ENCODE data around the gene ANKRD62. TPM values are rescaled to one million over a fixed set of nuclear protein-coding genes. Genes with fewer than 3 reads are reported as not detected.
"Not testable (repeated sequence)": the region's sequence is repeated elsewhere in the genome, so short reads cannot be mapped to it uniquely, and the experiment has no call there.

The ANKRD62 gene
- total RNA-seq, 1 donor from 2014 or later = not detected

DNA sequence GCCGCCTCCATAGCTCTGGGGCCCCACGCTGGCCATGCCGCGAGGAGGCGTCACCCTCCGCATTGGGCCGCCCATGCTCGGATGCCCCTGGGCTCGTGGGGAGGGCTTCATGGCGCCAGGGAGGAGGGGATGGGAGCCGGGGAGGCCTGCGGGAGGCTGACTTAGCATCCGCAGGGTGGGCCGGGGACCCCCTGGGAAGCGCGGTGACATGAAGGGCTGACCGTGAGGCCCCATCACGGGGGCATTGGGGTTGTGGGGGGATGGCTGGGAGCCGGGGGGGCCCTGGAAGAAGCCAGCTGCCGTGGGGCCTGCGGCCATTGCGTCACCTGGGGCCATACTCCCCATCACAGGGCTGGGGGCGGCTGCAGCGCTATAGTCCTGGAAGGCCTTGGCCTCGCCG lies 26.0 kb upstream of the ANKRD62 start:
- no peaks in the 10 kb centered on the region for H3K36me3 ChIP-seq
- intact Hi-C loops (cut with DNase I) = loop anchor here (5.0 kb wide), 1 partner anchor 170 kb away; no protein-coding TSS in a partner anchor
- no peaks in the 10 kb centered on the region for H3K27me3 ChIP-seq
- TF ChIP-seq CTCF (IDR thresholded peaks at IDR 0.05) = no peak
- no peak for DNase-seq (ENCODE audit: low spot score in 2 of 2)
- H3K4me3 ChIP-seq = no peak overlapping the region
- H3K9me3 ChIP-seq = no peaks in the 10 kb centered on the region
- no peaks in the 10 kb centered on the region for H3K4me1 ChIP-seq
- H3K27ac ChIP-seq = no peak overlapping the region

- H3K4me3 ChIP-seq = peak overlapping the region; percentile 10 to 47
- DNase-seq (ENCODE audit: low spot score in 2 of 2) = peak in 1 of 2 donors; percentile 63
- peak in 2 of 3 experiments; percentile 22 to 47 for TF ChIP-seq CTCF (IDR thresholded peaks at IDR 0.05)
- H3K9me3 ChIP-seq, H3K4me1 ChIP-seq, H3K27me3 ChIP-seq, H3K36me3 ChIP-seq, H3K27ac ChIP-seq: not testable (repeated sequence)
- intact Hi-C loops (cut with DNase I) = loop anchor here (5.0 kb wide), 1 partner anchor 169 kb away; no protein-coding TSS in a partner anchor
Measured at GRCh38 chr18:12068316-12068949, 25.2 kb upstream of the ANKRD62 start.

DNA sequence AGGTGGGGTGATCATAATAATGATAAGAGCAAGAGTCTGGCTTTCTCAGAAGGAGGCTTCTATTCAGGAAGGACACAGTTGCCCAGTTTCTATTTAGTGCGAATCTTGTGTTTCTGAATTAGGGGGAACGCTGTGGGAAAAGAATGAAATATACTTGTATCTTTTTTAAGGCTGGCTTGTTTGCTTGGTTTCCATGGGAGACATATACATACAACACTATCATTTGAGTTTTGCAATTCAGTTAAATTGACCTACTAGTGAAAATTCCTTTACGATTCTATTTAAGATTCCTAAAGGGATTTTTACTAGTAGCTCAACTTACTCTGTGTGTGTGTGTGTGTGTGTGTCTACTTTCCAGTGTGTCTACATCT lies 24.7 kb upstream of the ANKRD62 start:
- no peak overlapping the region for H3K27ac ChIP-seq
- no peaks in the 10 kb centered on the region for H3K4me1 ChIP-seq
- H3K9me3 ChIP-seq = no peaks in the 10 kb centered on the region
- DNase-seq (ENCODE audit: low spot score in 2 of 2) = no peak
- H3K27me3 ChIP-seq = no peaks in the 10 kb centered on the region
- no peak for TF ChIP-seq CTCF (IDR thresholded peaks at IDR 0.05)
- intact Hi-C loops (cut with DNase I) = loop anchor here (5.0 kb wide), 1 partner anchor 168 kb away; no protein-coding TSS in a partner anchor
- H3K4me3 ChIP-seq = peak overlapping the region; percentile 10 to 47
- no peaks in the 10 kb centered on the region for H3K36me3 ChIP-seq

DNA sequence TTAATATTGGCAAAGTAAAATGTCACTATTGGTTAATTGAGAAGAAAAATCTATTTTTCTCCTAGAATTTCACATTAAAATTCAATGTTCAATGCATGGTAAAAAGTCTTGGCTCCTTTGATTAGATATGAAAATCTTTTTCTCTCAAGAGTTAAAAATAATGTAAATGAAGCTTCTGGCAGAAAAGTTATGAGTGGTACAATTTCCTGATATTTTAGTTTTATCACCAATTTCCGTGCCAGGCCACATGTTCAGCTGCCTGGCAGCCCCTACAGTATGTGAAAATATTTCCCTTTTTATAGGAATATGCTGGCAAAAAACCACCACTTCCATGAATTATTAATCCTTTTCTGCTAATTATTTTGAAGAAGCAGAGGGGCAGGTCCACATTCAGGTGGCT lies 22.6 kb upstream of the ANKRD62 start:
- H3K9me3 ChIP-seq; intact Hi-C loops (cut with DNase I); H3K27ac ChIP-seq; H3K27me3 ChIP-seq; H3K4me3 ChIP-seq; H3K4me1 ChIP-seq; H3K36me3 ChIP-seq; DNase-seq (ENCODE audit: low spot score in 2 of 2): not testable (repeated sequence)

DNA sequence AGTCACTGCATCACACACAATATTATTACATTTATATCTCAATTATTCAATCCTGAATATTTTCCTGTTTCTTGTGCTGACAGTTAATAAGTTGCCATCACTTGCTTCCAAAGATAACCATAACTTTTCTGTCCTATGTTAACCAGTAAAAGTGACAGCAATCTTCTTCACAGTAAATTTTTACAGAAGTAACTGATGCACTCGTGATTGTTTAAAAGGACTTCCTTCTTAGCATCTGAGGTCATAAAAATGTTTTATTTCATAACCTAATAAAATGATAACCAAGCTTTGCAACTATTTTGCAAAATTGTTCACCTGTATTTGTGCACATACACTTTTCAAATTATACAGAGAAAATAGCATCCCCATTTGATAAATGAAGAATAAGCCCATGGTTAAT lies 20.6 kb upstream of the ANKRD62 start:
- TF ChIP-seq CTCF (IDR thresholded peaks at IDR 0.05) = no peak
- no peak overlapping the region for H3K27ac ChIP-seq
- no peaks in the 10 kb centered on the region for H3K4me1 ChIP-seq
- no peaks in the 10 kb centered on the region for H3K36me3 ChIP-seq
- H3K27me3 ChIP-seq = no peaks in the 10 kb centered on the region
- no peak for DNase-seq (ENCODE audit: low spot score in 2 of 2)
- intact Hi-C loops (cut with DNase I) = no loop called here
- H3K4me3 ChIP-seq = no peak overlapping the region
- no peaks in the 10 kb centered on the region for H3K9me3 ChIP-seq

GRCh38 chr18:12074736-12075135 lies 18.9 kb upstream of the ANKRD62 start:
- intact Hi-C loops (cut with DNase I) = no loop called here
- Histone ChIP-seq H3K27me3 (no peaks in the 10 kb centered on the region), H3K9me3 (no peaks in the 10 kb centered on the region), H3K4me3 (no peak overlapping the region), H3K4me1 (no peaks in the 10 kb centered on the region), H3K27ac (no peak overlapping the region), H3K36me3 (no peaks in the 10 kb centered on the region)
- TF ChIP-seq CTCF (IDR thresholded peaks at IDR 0.05) = no peak
- no peak for DNase-seq (ENCODE audit: low spot score in 2 of 2)
